IPS DF 19.7 (cell line): ENCODE measurements around the gene RGS8.

Experiments used
- DNase-seq: peaks from one replicate; pipeline ENCODE4 v3.0.0-alpha.2; 2013; ENCODE audit warnings: low read depth, low spot score

Gene RGS8

GRCh38 chr1:182639330-182639729 lies 45.1 kb downstream of the RGS8 start:
- DNase-seq: no peak

GRCh38 chr1:182637769-182638168 lies 46.6 kb downstream of the RGS8 start:
- no peak for DNase-seq

GRCh38 chr1:182635871-182636270 lies 48.5 kb downstream of the RGS8 start:
- no peak for DNase-seq
